NK-92 (cell line): ENCODE data around the gene GNG10.
"Not testable (repeated sequence)": the region's sequence is repeated elsewhere in the genome, so short reads cannot be mapped to it uniquely, and the experiment has no call there.

ENCODE experiments used
- DNase-seq: peaks from one replicate; lab custom pipeline; 2025; ENCODE audit not compliant: unreplicated experiment; lab: John Stamatoyannopoulos, UW

Gene GNG10

DNA sequence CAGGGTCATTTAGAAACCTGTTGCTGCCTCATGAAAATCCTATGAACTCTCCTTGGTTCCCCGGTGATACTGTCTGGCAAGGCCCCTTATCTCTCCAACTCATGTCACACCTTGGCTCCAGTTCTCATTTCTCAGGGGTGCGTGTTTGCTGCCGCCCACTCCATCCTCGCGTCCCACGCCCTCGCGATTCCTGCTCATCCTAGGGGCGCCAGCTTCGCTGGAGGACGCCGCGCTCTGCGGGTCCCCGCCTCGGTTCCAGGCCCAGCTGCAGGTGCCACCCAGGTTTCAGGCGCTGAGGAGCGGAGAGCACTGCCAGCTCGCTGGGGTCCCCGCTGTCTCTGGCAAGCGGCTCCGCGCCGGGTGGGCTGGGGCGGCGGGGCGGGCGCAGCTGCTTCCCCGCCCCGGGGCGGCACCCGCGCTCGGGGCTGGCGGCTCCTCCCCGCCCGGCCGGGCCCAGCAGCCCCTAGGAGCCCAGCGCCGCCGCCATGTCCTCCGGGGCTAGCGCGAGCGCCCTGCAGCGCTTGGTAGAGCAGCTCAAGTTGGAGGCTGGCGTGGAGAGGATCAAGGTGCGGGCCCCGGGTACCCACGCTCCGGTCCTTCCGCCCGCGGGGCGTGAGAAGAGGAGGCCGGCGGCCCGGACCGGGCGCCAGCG lies at the start of gene GNG10:
GNG10 (plus strand) TSS at position 456 of the 652 bp plus-strand sequence; CDS start at position 486, 30 bp downstream.
- DNase-seq: no peak

DNA sequence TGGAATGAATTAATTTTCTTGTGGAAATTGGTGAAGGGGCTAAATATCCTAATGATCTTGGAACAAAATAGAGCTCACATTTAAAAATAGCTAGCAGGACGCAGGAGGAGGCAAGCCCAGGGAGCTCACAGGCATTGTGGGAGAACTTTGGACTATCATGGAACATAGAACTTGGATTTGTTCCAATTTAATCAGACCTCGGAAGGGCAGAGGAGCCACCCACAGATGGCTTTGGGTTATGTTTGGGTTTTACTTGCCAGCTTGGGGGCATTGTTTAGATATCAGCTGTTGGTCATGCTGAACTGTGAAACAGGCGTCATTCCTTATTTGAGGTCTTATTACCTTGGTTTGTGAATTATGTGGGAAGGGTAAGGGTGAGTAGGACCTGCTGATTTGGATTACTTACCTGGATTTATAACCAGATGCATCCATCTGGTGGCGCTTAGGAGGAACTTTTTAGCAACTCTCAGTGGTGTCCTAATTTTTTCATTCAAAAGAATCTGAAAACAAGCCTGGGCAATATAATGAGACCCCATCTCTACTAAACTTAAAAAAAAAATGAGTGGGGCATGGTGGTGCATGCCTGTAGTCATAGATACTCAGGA lies 47.9 kb upstream of the GNG10 start:
- no peak for DNase-seq

GRCh38 chr9:111615928-111616327 lies 45.5 kb upstream of the GNG10 start:
- no peak for DNase-seq

DNA sequence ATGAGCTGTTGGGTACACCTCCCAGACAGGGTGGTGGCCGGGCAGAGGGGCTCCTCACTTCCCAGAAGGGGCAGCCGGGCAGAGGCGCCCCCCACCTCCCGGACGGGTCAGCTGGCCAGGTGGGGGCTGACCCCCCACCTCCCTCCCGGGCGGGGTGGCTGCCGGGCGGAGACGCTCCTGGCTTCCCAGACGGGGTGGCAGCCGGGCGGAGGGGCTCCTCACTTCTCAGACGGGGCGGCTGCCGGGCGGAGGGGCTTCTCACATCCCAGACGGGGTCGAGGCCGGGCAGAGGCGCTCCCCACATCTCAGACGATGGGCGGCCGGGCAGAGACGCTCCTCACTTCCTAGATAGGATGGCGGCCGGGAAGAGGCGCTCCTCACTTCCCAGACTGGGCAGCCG lies 44.1 kb upstream of the GNG10 start:
- DNase-seq: not testable (repeated sequence)

DNA sequence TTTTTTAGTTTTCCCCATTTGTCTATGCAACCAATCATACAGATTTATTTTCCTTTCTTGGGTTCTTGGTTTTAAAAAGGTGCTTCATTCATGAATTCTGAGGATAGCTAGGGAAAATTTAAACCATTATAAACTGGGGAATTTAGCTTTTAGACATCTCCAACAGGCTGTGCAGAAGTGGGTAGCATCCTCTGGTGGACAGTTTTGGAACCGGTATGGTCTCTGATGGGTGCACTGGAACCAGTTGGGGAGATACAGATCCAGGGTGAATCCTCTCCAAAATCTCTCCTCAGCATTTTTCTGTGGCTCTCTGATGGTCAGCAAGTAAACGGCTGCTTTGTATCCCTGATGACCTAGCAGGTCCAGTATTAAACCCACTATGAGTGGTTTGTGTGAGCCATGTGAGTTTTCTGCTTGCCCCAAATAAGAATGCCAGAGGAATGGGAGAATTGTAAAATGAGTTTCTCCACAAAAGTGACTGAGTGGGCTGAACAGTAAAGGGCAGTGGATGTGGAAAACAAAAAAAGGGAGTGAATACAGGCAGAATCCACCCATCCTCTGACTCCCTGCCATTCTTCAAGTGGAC lies 39.4 kb upstream of the GNG10 start:
- no peak for DNase-seq

GRCh38 chr9:111622626-111623025 lies 38.8 kb upstream of the GNG10 start:
- DNase-seq: no peak

DNA sequence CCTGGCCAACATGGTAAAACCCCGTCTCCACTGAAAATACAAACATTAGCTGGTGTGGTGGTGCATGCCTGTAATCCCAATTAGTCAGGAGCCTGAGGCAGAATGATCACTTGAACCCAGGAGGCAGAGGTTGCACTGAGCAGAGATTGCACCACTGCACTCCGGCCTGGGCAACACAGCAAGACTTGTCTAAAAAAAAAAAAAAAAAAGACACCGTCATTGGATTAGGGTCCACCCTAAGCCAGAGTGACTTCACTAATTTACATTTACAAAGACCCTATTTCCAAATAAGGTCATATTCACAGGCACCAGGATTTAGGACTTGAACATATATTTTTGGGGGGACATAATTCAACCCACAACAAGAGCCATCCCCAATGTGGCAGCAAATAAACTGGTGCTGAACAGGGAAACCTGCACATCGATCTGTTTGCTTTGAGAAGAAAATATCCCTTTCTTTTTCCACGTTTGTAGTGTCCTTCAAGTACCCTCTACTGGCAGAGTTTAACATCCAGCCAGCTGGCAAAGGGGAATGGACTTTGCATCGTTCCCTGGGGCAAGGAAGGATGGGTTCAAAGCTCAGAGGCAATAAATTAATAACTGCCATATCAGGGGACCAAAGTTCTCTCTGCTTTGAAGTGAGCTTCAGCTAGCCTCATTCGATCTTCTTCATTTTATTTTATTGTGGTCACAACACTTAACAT lies 34.0 kb upstream of the GNG10 start:
- DNase-seq: no peak

- DNase-seq: no peak
These were observed 33.0 kb upstream of the GNG10 start for GRCh38 chr9:111628411-111628810.

GRCh38 chr9:111630182-111630963 lies 31.0 kb upstream of the GNG10 start:
- no peak for DNase-seq

- no peak for DNase-seq
These were observed 30.5 kb upstream of the GNG10 start for GRCh38 chr9:111630964-111631213.

DNA sequence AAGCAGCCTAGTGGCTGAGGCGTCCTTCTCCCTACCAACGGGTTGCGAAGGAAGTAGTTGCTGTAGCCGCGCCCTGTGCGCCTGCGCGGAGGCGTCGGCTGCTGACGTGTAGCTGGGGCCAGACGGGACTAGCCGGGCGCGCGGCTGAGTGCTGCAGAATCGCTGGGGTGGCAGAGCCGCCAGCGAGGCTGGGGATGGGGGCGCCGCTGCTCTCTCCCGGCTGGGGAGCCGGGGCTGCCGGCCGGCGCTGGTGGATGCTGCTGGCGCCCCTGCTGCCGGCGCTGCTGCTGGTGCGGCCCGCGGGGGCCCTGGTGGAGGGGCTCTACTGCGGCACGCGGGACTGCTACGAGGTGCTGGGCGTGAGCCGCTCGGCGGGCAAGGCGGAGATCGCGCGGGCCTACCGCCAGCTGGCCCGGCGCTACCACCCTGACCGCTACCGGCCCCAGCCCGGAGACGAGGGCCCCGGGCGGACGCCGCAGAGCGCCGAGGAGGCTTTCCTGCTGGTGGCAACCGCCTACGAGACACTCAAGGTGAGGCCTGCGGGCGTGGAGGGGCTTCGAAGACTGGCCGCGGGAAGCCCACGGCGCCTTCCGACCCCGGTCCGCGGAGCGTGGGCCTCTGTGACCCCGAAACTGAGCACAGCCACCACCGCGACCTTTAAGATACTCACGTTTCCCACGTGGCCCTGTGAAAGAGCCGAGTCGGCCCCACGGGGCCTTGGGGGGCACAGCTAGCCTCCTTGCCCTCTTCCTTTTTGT lies 30.0 kb upstream of the GNG10 start, which contains the start of gene DNAJC25:
DNAJC25 (plus strand) TSS at position 121 of the 758 bp plus-strand sequence; CDS start at position 195, 74 bp downstream.
- DNase-seq: peak; percentile 89

DNA sequence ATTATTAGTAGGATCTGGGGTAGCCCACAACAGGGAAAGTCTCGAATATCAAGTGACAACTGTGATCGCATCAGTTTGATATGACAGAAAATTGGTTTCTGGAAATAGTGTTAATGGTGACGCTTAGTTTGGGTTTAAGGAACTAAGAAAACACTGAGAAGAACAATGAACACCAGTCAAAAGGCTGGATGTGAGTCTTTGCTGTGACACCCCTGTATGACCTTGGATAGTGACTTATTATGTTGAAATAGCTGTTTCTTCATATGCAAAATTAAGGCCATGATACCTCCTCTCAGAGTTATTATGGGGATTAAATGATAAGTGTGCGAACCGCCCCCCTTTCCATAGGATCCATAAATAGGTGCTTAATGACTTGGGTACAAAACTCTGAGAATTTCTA lies 29.3 kb upstream of the GNG10 start:
- no peak for DNase-seq

- no peak for DNase-seq
These were observed 28.6 kb upstream of the GNG10 start for GRCh38 chr9:111632695-111633388.

DNA sequence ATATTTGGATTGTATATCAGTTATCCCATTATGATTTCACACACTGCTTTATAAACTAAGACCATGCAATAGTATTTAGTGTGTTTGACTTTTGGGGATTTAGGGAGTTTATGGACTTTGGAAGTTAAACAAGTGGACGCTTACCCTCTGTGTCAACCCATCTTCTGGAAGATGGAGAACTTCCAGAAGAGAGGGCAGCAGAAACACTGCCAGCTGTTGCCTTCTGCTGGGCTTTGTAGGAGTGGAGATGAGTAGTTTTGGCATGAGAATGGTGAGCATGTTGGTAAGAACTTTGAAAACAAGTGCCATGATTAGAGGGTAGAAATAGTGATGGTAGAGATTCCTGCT lies 28.0 kb upstream of the GNG10 start:
- no peak for DNase-seq

- no peak for DNase-seq
These were observed 26.5 kb upstream of the GNG10 start for GRCh38 chr9:111634860-111635259.

GRCh38 chr9:111637421-111637950 lies 23.9 kb upstream of the GNG10 start:
- DNase-seq: no peak

GRCh38 chr9:111644195-111644772 lies 17.1 kb upstream of the GNG10 start:
- DNase-seq: no peak

- DNase-seq: no peak
These were observed 15.6 kb upstream of the GNG10 start for GRCh38 chr9:111645806-111646205.

DNA sequence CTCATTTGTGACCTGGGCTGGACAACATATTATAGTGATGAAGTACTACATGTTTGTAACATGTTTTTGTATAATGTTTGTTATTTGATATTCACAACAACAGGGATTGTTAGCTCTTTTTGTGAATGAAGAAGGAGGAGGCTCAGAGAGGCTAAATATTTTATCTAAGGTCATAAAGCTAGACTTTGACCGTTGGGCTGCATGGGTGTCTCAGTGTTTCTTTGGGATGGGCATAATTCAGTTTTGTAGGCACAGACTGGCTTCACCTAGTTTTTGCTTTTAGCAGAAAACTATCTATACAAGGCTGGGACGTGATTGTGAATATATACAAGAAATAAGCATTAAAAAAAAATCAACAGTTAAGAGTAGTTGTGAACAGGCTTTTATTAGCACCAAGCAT lies 15.0 kb upstream of the GNG10 start:
- DNase-seq: no peak

DNA sequence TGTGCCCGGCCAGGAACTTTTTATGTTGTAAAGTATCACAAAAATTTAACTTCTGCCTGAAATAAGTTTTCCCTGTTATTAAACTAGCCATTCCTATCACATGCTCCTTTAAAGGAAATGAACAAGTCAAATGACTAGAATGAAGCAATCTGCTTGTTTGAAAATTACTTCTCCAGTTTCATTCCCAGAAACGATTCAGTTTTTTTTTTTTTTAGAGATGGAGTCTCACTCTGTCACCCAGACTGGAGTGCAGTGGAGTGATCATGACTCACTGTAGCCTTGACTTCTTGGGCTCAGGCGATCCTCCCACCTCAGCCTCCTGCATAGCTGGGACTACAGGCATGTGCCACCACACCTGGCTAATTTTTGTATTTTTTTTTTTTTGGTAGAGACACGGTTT lies 13.3 kb upstream of the GNG10 start:
- no peak for DNase-seq
